HepG2 (cell line): ENCODE results near the gene ATP13A3. TPM values are rescaled to one million over a fixed set of nuclear protein-coding genes. Genes with fewer than 3 reads are reported as not detected.

ENCODE experiments used
- ATAC-seq: fragments of 200-7000 bp; cut with Tn5 transposase; 3 replicates; pipeline ENCODE4 v1.9.1; 2020; ENCODE audit warnings: mild to moderate bottlenecking, moderate library complexity
- BruUV-seq: library from RNA; stranded (reverse); fragments of 400-500 nt; replicated peaks from 2 replicates; lab custom pipeline; 2021; lab: Mats Ljungman, UMichigan
- CTCF ChIA-PET: fragments of 300-600 bp; formaldehyde crosslinking; extraction: SDS; loops from one replicate; lab custom pipeline; 2021; ENCODE audit warnings: low total read pairs, inconsistent platforms, low intra/inter-chr PET ratio; lab: Yijun Ruan, JAX
- POLR2A ChIA-PET: fragments of 350-600 bp; sonication (Branson Sonifier 250); formaldehyde crosslinking; loops from one replicate; lab custom pipeline; 2020; ENCODE audit warnings: antibody characterized with exemption, inconsistent platforms; lab: Yijun Ruan, JAX
- DNase-seq: peaks from one replicate; pipeline ENCODE4 v3.0.0-alpha.2; 2015; ENCODE audit warnings: low spot score
- FAIRE-seq: peaks from 3 replicates; lab custom pipeline; 2011; peaks lifted over from hg19 to GRCh38; lab: Jason Lieb, UNC
- H2AFZ ChIP-seq: one replicate; pipeline ENCODE4 v1.6.1; 2011; ENCODE audit warnings: low read length, inconsistent platforms
- H3K27ac ChIP-seq: fragments of 300-600 bp; 3 replicates; pipeline ENCODE4 v1.8.0; 2011; ENCODE audit warnings: mixed run types, mild to moderate bottlenecking, mixed read lengths, low read length, inconsistent platforms; ENCODE audit not compliant: insufficient read depth; ENCODE audit errors: extremely low read length
- H3K27me3 ChIP-seq, 2 experiments: fragments of 200-600 bp in 1 of 2; 2 replicates in 1 of 2; 3 replicates in 1 of 2; pipeline versions ENCODE4 v1.6.0 to v1.8.0; 2011; ENCODE audit warnings: low read length in 2 of 2, mild to moderate bottlenecking in 2 of 2, moderate library complexity in 2 of 2, inconsistent platforms in 1 of 2; ENCODE audit not compliant: insufficient read depth in 2 of 2, control insufficient read depth in 1 of 2
- H3K36me3 ChIP-seq, 2 experiments: fragments of 200-600 bp in 1 of 2; replicated peaks in 1 of 2; 2 replicates in 1 of 2; 3 replicates in 1 of 2; pipeline versions ENCODE4 v1.5.1 to v1.8.0; 2011; ENCODE audit warnings: low read length in 2 of 2, inconsistent platforms in 1 of 2; ENCODE audit not compliant: insufficient read depth in 2 of 2, control insufficient read depth in 1 of 2
- H3K4me1 ChIP-seq: 2 replicates; pipeline ENCODE4 v1.5.1; 2012; ENCODE audit warnings: low read length, inconsistent platforms; ENCODE audit not compliant: insufficient read depth
- H3K4me2 ChIP-seq: 2 replicates; pipeline ENCODE4 v1.6.0; 2011; ENCODE audit warnings: low read depth, low read length, inconsistent platforms
- H3K4me3 ChIP-seq, 3 experiments: fragments of 200-600 bp in 1 of 3; sonication (generic), shearing (Covaris generic) in 1 of 3; replicated peaks in 1 of 3; 2 replicates each; pipeline ENCODE4 v1.5.1; 2011 to 2016; ENCODE audit warnings: low read length in 3 of 3, inconsistent platforms in 2 of 3, low read depth in 2 of 3, mild to moderate bottlenecking in 2 of 3, control low read depth in 1 of 3, mixed read lengths in 1 of 3; ENCODE audit not compliant: insufficient read depth in 1 of 3
- H3K79me2 ChIP-seq: one replicate; pipeline ENCODE4 v1.6.1; 2011; ENCODE audit warnings: low read length, inconsistent platforms; ENCODE audit not compliant: insufficient read depth
- H3K9ac ChIP-seq: 2 replicates; pipeline ENCODE4 v1.6.0; 2011; ENCODE audit warnings: mild to moderate bottlenecking, low read depth, low read length, inconsistent platforms; ENCODE audit not compliant: insufficient read depth
- H3K9me3 ChIP-seq: 2 replicates; pipeline ENCODE4 v1.5.1; 2012; ENCODE audit warnings: mild to moderate bottlenecking, low read length
- H4K20me1 ChIP-seq: 2 replicates; pipeline ENCODE4 v1.6.0; 2011; ENCODE audit warnings: inconsistent platforms, mild to moderate bottlenecking, low read length, moderate library complexity; ENCODE audit not compliant: insufficient read depth
- BCL6 ChIP-seq: IDR thresholded peaks from 2 replicates; pipeline ENCODE4 v1.6.1; 2016; ENCODE audit warnings: missing genetic modification reagents, missing compliant biosample characterization
- BCLAF1 ChIP-seq: fragments of 450-650 bp; IDR thresholded peaks from 2 replicates; pipeline ENCODE4 v1.6.1; 2017; ENCODE audit warnings: mild to moderate bottlenecking
- DMAP1 ChIP-seq: IDR thresholded peaks from 2 replicates; pipeline ENCODE4 v1.6.1; 2016
- HDAC6 ChIP-seq: fragments of 200-600 bp; sonication (generic); IDR thresholded peaks from 2 replicates; pipeline ENCODE4 v1.7.0; 2017; ENCODE audit warnings: mild to moderate bottlenecking, antibody characterized with exemption, low read length, low read depth
- HNRNPUL1 ChIP-seq: fragments of 200-400 bp; formaldehyde crosslinking; IDR thresholded peaks from 2 replicates; pipeline ENCODE4 v1.6.1; 2017; ENCODE audit warnings: low read depth, mild to moderate bottlenecking, low read length, moderate library complexity
- HOMEZ ChIP-seq: IDR thresholded peaks from 2 replicates; pipeline ENCODE4 v1.6.1; 2016; ENCODE audit warnings: low read depth
- KLF12 ChIP-seq: sonication (generic); formaldehyde crosslinking; IDR thresholded peaks from 2 replicates; pipeline ENCODE4 v1.4.0; 2020; ENCODE audit warnings: missing genetic modification reagents, borderline replicate concordance
- PHB2 ChIP-seq: fragments of 450-650 bp; IDR thresholded peaks from 2 replicates; pipeline ENCODE4 v1.6.1; 2018; ENCODE audit not compliant: partially characterized antibody
- RFXAP ChIP-seq: sonication (generic); formaldehyde crosslinking; IDR thresholded peaks from 2 replicates; pipeline ENCODE4 v1.4.0; 2020; ENCODE audit warnings: missing genetic modification reagents, borderline replicate concordance
- SIN3A ChIP-seq: IDR thresholded peaks from 2 replicates; pipeline ENCODE4 v1.6.1; 2011; ENCODE audit warnings: low read depth, mild to moderate bottlenecking, control low read depth, low read length, borderline replicate concordance
- SMYD3 ChIP-seq: sonication (generic); formaldehyde crosslinking; IDR thresholded peaks from 2 replicates; pipeline ENCODE4 v1.8.1; 2023; ENCODE audit warnings: mild to moderate bottlenecking, missing genetic modification reagents
- SSRP1 ChIP-seq: IDR thresholded peaks from 2 replicates; pipeline ENCODE4 v1.6.1; 2016; ENCODE audit warnings: control low read depth
- ZBTB25 ChIP-seq: IDR thresholded peaks from 2 replicates; pipeline ENCODE4 v1.6.1; 2018; ENCODE audit warnings: missing genetic modification reagents
- ZNF276 ChIP-seq: sonication (generic); formaldehyde crosslinking; IDR thresholded peaks from 2 replicates; pipeline ENCODE4 v1.4.0; 2020; ENCODE audit warnings: mild to moderate bottlenecking, low read depth, missing genetic modification reagents
- ZNF558 ChIP-seq: sonication (generic); formaldehyde crosslinking; IDR thresholded peaks from 2 replicates; pipeline ENCODE4 v1.9.0; 2022; ENCODE audit warnings: mild to moderate bottlenecking, missing genetic modification reagents, borderline replicate concordance
- ZNF563 ChIP-seq: sonication (generic); formaldehyde crosslinking; IDR thresholded peaks from 2 replicates; pipeline ENCODE4 v1.8.0; 2022; ENCODE audit warnings: mild to moderate bottlenecking, moderate library complexity, missing genetic modification reagents
- ZNF841 ChIP-seq: sonication (generic); formaldehyde crosslinking; IDR thresholded peaks from 2 replicates; pipeline ENCODE4 v1.8.1; 2023; ENCODE audit warnings: missing genetic modification reagents, borderline replicate concordance
- WGBS: methylation state at CpG from one replicate; pipeline ENCODE4 v1.1.6; 2017; ENCODE audit warnings: low lambda C conversion rate; 5-methylcytosine and 5-hydroxymethylcytosine counted together
- in situ Hi-C: cut with HindIII; loops from 2 replicates; pipeline ENCODE4 v1.10.0; 2017; ENCODE audit warnings: low pct_unique_long_range_greater_than_20kb; ENCODE audit not compliant: extremely low pct_ligation_motif_present
- intact Hi-C: fragments of 100-400 bp; cut with micrococcal nuclease; formaldehyde crosslinking; loops from one replicate; pipeline ENCODE4 v1.10.0; 2022; ENCODE audit not compliant: unreplicated experiment
- polyA plus RNA-seq, 8 experiments: library from polyadenylated mRNA; depleted of rRNA in 3 of 8; stranded (reverse) in 7 of 8; unstranded in 1 of 8; fragments of >200 nt; fragmentation: Illumina TruSeq in 4 of 8; extraction: Trizol in 4 of 8; gene quantifications; 2 replicates each; pipeline versions ENCODE4 v1.2.1 to v1.2.3, GENCODE V29; 2011 to 2016; ENCODE audit warnings: low read depth in 4 of 8, missing spikeins in 1 of 8, mixed read lengths in 1 of 8; ENCODE audit not compliant: insufficient read depth in 1 of 8
- total RNA-seq, 5 experiments: library from RNA; depleted of rRNA; stranded (reverse); fragments of >200 nt; fragmentation: Illumina TruSeq; extraction: Trizol; gene quantifications; 2 replicates each; pipeline ENCODE4 v1.2.3, GENCODE V29; 2016; ENCODE audit warnings: low read depth in 1 of 5

ATP13A3 gene
- total and polyA plus RNA-seq, 2 of the 13 experiments (the other 11 are each of a cell fraction or from before 2014, with no cell fraction given), result 44.9 to 80.8 TPM

- TF ChIP-seq HOMEZ (CRISPR knock-in tag) (0 out of 2 replicates have a peak, but pooled peaks have one; percentile 26), ZNF841 (CRISPR knock-in tag) (no peak), SSRP1 (no peak), ZBTB25 (no peak), ZNF558 (CRISPR knock-in tag) (no peak), HDAC6 (no peak), HNRNPUL1 (no peak), ZNF563 (CRISPR knock-in tag) (no peak)
Observed at GRCh38 chr3:194369522-194370279, 117.1 kb downstream of the ATP13A3 start, which contains the start of gene LRRC15 (continued).

GRCh38 chr3:194368918-194369317 is 117.9 kb downstream of the ATP13A3 start:
- 64% methylated on average over 3 of the region's 6 CpGs for WGBS
- no peak for DNase-seq
- Histone ChIP-seq H3K4me1 (peaks cover 14% of the 10 kb centered on the region), H3K27ac (no peak overlapping the region), H3K36me3 (no peaks in the 10 kb centered on the region), H3K4me3 (no peak overlapping the region), H3K9ac (no peak overlapping the region), H2AFZ (no peak overlapping the region), H3K9me3 (no peaks in the 10 kb centered on the region), H3K79me2 (no peaks in the 10 kb centered on the region), H3K27me3 (peaks cover 13 to 78% of the 10 kb centered on the region in 2 experiments; a peak in 4 of 5 replicates), H4K20me1 (no peaks in the 10 kb centered on the region), H3K4me2 (no peak overlapping the region)
- ATAC-seq, result peak; percentile 38
- BruUV-seq, result no TSS peak
- CTCF ChIA-PET, result no interaction called here
- no peak for FAIRE-seq
- in situ Hi-C loops (no loop called here), intact Hi-C loops (loop anchor here (2.0 kb wide), 1 partner anchor 36 kb away; no protein-coding TSS in a partner anchor)
- POLR2A ChIA-PET, result no interaction called here
- TF ChIP-seq SIN3A (no peak), BCL6 (no peak), PHB2 (no peak), DMAP1 (no peak), BCLAF1 (no peak), ZNF276 (CRISPR knock-in tag) (no peak), SMYD3 (no peak), KLF12 (CRISPR knock-in tag) (no peak), RFXAP (CRISPR knock-in tag) (no peak)
